ENCODE data around the gene TMEM158. TPM values are rescaled to one million over a fixed set of nuclear protein-coding genes. Genes with fewer than 3 reads are reported as not detected.

The TMEM158 gene
- total RNA-seq, 1 experiment from 2014 or later: 7.3 TPM

DNA sequence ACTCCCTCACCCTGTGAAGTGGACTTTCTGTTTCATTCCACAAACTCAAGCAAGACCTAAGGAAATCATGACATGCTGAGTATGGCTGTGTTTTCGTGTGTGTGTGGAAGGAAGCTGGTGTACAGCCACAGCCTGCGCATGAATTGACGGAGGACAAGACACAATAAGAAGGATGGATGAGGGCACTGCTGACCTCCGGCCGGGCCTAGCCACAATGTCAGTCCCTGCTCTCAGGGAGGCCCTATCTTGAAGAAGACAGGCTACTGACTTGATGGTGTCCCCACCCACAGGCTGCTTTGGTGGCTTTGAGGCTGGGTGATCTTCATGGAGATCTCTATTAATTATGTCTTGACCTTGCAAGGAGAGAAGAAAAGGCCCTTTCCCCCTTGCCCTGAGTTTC, 40.6 kb downstream of the TMEM158 start:
- Histone ChIP-seq H3K27me3 (ENCODE audit: control insufficient read depth, insufficient read depth, low read length) (no peaks in the 10 kb centered on the region), H3K27ac (ENCODE audit: low read length) (no peak overlapping the region), H3K4me3 (ENCODE audit: low read depth in 2 of 2, low read length in 2 of 2) (no peak overlapping the region), H3K9me3 (ENCODE audit: control insufficient read depth, insufficient read depth, low read depth, low read length) (no peaks in the 10 kb centered on the region), H3K36me3 (ENCODE audit: control insufficient read depth, insufficient read depth, low read length) (no peaks in the 10 kb centered on the region), H3K4me1 (ENCODE audit: control insufficient read depth, insufficient read depth, low read length) (no peaks in the 10 kb centered on the region)
- DNase-seq (ENCODE audit: low read depth, low spot score): no peak
- BruUV-seq (replicated peaks): no TSS peak
- intact Hi-C loops (cut with micrococcal nuclease; ENCODE audit: unreplicated experiment): no loop called here
- POLR2A ChIA-PET: no interaction called here
- TF ChIP-seq CTCF (IDR thresholded peaks at IDR 0.05): no peak
- TF ChIP-seq REST (IDR thresholded peaks at IDR 0.05; ENCODE audit: insufficient read depth in 1 of 2, low read depth in 2 of 2, low read length in 1 of 2): no peak
- no peak for TF ChIP-seq SIN3A (IDR thresholded peaks at IDR 0.05; ENCODE audit: borderline replicate concordance, insufficient read depth, low read depth, low read length)
- TF ChIP-seq POLR2AphosphoS5 (IDR thresholded peaks at IDR 0.05; ENCODE audit: low read depth, low read length): no peak
- TF ChIP-seq TCF7L2 (IDR thresholded peaks at IDR 0.05; ENCODE audit: low read depth, low read length): no peak
- in situ Hi-C loops (cut with HindIII; ENCODE audit: low pct_unique_long_range_greater_than_20kb, low sequenced_read_pairs): no loop called here
- CTCF ChIA-PET: no interaction called here
- no peak for ATAC-seq

DNA sequence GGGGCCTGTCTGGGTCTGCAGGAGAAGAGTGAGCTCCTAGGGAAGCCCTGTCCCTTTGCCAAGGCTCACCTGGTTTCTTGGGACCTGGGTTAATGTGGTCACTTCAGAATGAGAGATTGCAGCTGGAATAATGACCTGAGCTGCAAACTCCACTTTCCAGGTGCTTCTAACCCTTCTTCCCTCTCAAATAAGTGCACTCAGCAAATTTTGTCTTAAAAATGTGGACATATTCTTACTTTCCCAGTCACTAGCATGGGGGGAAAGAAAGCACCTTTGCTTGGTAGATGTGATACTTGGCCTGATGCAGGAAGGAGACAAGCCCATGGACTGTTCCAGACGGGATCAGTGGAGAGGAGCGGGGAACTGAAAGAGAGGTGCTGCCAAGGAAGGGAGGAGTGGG, 41.0 kb downstream of the TMEM158 start:
- H3K4me3 ChIP-seq (ENCODE audit: low read depth in 2 of 2, low read length in 2 of 2): no peak overlapping the region
- H3K27ac ChIP-seq (ENCODE audit: low read length): no peak overlapping the region
- H3K4me1 ChIP-seq (ENCODE audit: control insufficient read depth, insufficient read depth, low read length): no peaks in the 10 kb centered on the region
- CTCF ChIA-PET: no interaction called here
- in situ Hi-C loops (cut with HindIII; ENCODE audit: low pct_unique_long_range_greater_than_20kb, low sequenced_read_pairs) (no loop called here), intact Hi-C loops (cut with micrococcal nuclease; ENCODE audit: unreplicated experiment) (no loop called here)
- no TSS peak for BruUV-seq (replicated peaks)
- no peaks in the 10 kb centered on the region for H3K27me3 ChIP-seq (ENCODE audit: control insufficient read depth, insufficient read depth, low read length)
- DNase-seq (ENCODE audit: low read depth, low spot score) (no peak), ATAC-seq (no peak)
- no peak for TF ChIP-seq CTCF (IDR thresholded peaks at IDR 0.05)
- no peak for TF ChIP-seq TCF7L2 (IDR thresholded peaks at IDR 0.05; ENCODE audit: low read depth, low read length)
- TF ChIP-seq POLR2AphosphoS5 (IDR thresholded peaks at IDR 0.05; ENCODE audit: low read depth, low read length): no peak
- TF ChIP-seq SIN3A (IDR thresholded peaks at IDR 0.05; ENCODE audit: borderline replicate concordance, insufficient read depth, low read depth, low read length): no peak
- TF ChIP-seq REST (IDR thresholded peaks at IDR 0.05; ENCODE audit: insufficient read depth in 1 of 2, low read depth in 2 of 2, low read length in 1 of 2): no peak
- H3K9me3 ChIP-seq (ENCODE audit: control insufficient read depth, insufficient read depth, low read depth, low read length): no peaks in the 10 kb centered on the region
- H3K36me3 ChIP-seq (ENCODE audit: control insufficient read depth, insufficient read depth, low read length): no peaks in the 10 kb centered on the region
- POLR2A ChIA-PET: no interaction called here

Measured in Panc1 (cell line).